IPS-18c (cell line): Measurements from ENCODE around the gene ZNF407.

Experiments
- H3K4me3 ChIP-seq: 2 replicates; pipeline ENCODE4 v1.7.0; 2013; ENCODE audit warnings: low read depth, mild to moderate bottlenecking, low read length, moderate library complexity; ENCODE audit not compliant: insufficient read depth
- H3K9me3 ChIP-seq: one replicate; pipeline ENCODE4 v1.6.1; 2013; ENCODE audit warnings: mild to moderate bottlenecking, low read length, moderate library complexity; ENCODE audit not compliant: control insufficient read depth, insufficient read depth

Gene ZNF407

DNA sequence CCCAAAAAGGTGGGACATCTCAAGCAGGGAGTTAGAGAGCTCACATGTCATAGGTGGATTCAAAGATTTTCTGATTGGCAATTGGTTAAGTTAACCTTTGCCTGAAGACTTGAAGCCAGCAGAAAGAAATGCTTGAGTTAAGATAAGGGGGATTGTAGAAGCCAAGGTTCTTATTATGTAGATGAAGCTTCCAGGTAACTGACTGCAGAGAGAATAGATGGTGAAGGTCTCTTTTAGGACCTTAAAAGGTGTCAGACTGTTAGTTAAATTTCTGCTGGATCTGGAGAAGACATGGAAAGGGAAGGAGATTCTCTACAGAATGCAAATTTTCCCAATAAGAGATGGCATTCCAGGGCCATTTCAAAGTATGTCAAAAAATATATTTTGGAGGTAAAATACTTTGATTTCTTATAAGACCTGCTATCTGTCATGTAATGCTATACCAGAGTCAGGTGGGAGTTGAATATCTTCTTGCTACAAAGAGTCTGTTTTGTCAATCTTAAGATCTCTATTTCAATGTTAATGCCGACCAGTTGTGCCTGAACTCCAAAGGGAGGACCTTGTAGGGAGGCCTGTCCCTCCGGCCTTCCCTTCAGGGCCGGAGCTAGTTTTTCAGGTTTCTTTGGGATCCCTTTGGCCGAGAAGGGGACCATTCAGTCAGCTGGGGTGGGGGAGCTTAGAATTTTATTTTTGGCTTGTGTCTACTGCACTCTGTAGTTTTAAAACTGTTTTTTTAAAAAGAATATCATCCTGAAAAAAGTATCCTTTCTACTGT is 330.7 kb downstream of the ZNF407 start:
- Histone ChIP-seq H3K9me3 (no peaks in the 10 kb centered on the region), H3K4me3 (no peak overlapping the region)

- H3K9me3 ChIP-seq: no peaks in the 10 kb centered on the region
- H3K4me3 ChIP-seq: no peak overlapping the region
These were observed 331.4 kb downstream of the ZNF407 start for GRCh38 chr18:74929110-74929509.

GRCh38 chr18:74930616-74931015 is 332.9 kb downstream of the ZNF407 start:
- no peaks in the 10 kb centered on the region for H3K9me3 ChIP-seq
- H3K4me3 ChIP-seq: no peak overlapping the region

DNA sequence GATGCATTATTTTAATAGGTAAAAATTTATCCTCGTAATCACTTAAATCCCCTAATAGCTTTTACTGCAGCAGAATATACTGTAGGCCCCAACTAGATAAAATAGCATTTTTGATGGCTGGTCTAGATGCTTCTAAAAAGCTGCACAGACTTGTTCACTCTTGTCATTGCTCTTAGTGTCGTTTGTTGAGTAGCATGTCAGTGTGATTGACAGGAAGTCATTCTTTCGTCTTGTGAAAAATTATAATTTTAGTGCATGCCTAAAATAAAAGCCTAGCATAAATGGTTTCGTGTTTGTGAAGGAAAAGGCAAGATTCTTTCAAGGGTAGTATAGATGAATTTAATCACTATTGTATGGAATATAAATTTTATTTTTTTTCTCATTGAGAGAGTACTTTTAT is 336.3 kb downstream of the ZNF407 start:
- H3K9me3 ChIP-seq: no peaks in the 10 kb centered on the region
- H3K4me3 ChIP-seq: no peak overlapping the region

GRCh38 chr18:74935434-74935833 is 337.8 kb downstream of the ZNF407 start:
- H3K9me3 ChIP-seq: no peaks in the 10 kb centered on the region

GRCh38 chr18:74936343-74936742 is 338.7 kb downstream of the ZNF407 start:
- no peak overlapping the region for H3K4me3 ChIP-seq
- H3K9me3 ChIP-seq: no peaks in the 10 kb centered on the region

More at GRCh38 chr18:74935434-74935833, 337.8 kb downstream of the ZNF407 start:
- no peak overlapping the region for H3K4me3 ChIP-seq

- no peak overlapping the region for H3K4me3 ChIP-seq
These were observed 339.6 kb downstream of the ZNF407 start for GRCh38 chr18:74937291-74937690.

GRCh38 chr18:74940856-74941255 is 343.2 kb downstream of the ZNF407 start:
- H3K9me3 ChIP-seq: no peaks in the 10 kb centered on the region

More at GRCh38 chr18:74937291-74937690, 339.6 kb downstream of the ZNF407 start:
- H3K9me3 ChIP-seq: no peaks in the 10 kb centered on the region

DNA sequence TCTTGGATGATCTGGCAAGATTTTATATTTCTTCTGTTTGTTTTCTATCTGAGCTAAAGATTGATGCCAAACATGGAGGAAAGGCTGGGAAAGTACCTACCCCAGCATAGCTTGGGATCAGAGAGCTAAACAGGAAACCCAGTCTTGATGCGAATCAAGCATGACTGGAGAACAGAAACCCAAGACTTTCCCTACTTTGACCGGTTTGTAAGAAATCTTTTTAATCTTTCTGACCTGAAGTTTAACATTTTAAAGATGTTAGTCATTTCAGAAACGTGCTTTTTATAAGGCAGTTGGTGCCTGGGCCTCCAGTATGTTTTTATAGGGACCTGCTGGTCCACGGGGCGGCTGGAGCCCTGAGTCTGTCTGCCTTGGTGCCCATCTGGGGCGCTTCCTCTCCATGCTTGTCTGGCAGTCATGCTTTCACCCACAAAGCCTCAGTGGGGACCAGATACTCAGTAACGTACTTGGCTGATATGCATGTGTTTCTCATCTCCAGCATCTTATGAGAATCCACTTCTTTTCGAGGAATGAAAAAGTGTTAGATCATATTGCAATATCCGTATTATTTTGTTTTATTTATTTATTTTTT is 344.7 kb downstream of the ZNF407 start:
- Histone ChIP-seq H3K4me3 (no peak overlapping the region), H3K9me3 (peaks cover 2% of the 10 kb centered on the region)

More at GRCh38 chr18:74940856-74941255, 343.2 kb downstream of the ZNF407 start:
- no peak overlapping the region for H3K4me3 ChIP-seq

- peaks cover 2% of the 10 kb centered on the region for H3K9me3 ChIP-seq
- no peak overlapping the region for H3K4me3 ChIP-seq
These were observed 347.0 kb downstream of the ZNF407 start for GRCh38 chr18:74944676-74945075.

- no peak overlapping the region for H3K4me3 ChIP-seq
- H3K9me3 ChIP-seq: peaks cover 2% of the 10 kb centered on the region
These were observed 348.3 kb downstream of the ZNF407 start for GRCh38 chr18:74945774-74946545.

- H3K4me3 ChIP-seq: no peak overlapping the region
- peaks cover 3% of the 10 kb centered on the region for H3K9me3 ChIP-seq
These were observed 349.1 kb downstream of the ZNF407 start for GRCh38 chr18:74946646-74947375.

DNA sequence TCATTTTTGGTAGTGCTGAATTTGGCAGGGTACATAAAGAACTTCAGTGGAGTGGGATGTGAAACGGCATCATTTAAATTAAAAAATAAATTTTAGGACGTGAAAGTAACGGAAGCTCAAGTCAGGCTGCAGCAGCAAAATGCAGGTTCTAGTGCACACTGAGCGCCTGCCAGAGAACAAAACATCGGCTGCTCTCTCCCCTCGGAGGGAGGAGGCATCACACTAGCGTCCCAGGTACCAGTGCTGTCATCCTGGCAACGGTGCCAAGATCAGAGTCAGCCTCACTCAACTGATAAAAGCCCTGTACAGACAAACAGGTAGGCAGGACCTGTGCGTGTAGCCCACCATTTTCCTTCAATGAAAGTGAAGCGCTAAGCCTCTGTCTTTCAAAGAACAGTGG is 349.7 kb downstream of the ZNF407 start:
- H3K4me3 ChIP-seq: no peak overlapping the region
- H3K9me3 ChIP-seq: peaks cover 4% of the 10 kb centered on the region

- H3K9me3 ChIP-seq: peaks cover 4% of the 10 kb centered on the region
- no peak overlapping the region for H3K4me3 ChIP-seq
These were observed 350.2 kb downstream of the ZNF407 start for GRCh38 chr18:74947875-74948274.

- peaks cover 4% of the 10 kb centered on the region for H3K9me3 ChIP-seq
- no peak overlapping the region for H3K4me3 ChIP-seq
These were observed 351.9 kb downstream of the ZNF407 start for GRCh38 chr18:74949611-74950010.

DNA sequence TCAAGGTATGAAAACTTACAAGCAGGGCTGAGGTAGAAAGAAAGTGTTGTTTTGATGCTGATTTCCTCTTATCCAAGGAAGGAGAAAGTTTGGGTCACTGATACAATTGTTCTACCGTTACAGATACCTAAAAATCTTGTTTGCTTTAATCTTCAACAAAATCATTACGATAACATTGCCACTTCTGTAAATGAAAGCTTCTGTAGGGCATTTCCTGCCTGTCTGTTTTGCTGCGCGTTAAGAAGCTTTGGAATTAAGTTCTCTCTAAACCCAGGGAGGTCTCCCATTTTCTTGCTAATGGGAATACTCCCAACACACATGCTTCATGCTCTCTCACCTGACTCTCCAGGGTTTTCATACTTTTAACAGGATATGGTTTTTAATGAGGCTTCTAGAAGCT is 352.8 kb downstream of the ZNF407 start:
- Histone ChIP-seq H3K9me3 (peaks cover 4% of the 10 kb centered on the region), H3K4me3 (no peak overlapping the region)

DNA sequence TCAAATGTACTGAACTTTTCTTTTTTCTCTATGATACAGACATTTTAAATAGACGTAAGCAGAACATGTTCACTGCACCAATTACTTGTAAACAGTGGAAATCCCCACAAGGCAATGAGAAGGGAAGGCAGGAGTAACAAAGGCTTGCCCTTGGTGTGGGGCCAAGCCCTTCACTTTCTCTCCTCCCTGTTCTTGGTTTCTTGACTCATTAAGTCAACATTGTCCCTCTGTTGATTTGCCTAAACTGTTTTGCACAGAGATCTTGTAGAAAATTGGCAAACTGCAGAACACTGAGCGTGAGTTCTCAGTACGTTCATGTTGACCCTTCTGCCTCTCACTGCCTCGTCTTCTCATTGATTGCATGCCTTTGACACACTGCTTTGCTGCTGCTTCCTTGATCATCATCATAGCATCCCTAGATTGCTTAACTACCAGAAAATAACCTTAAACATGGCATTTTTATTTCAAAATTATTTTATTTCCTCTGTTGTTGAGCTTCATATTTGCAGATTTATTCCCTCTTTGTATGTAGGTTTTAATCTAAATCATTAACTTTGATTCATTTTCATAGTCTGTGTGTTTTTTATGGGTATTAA is 353.6 kb downstream of the ZNF407 start:
- H3K4me3 ChIP-seq: no peak overlapping the region
- H3K9me3 ChIP-seq: peaks cover 2% of the 10 kb centered on the region
